Measurements from ENCODE around the gene HOXB3.
A peak's percentile ranks its signal among the peaks of the same experiment; 100 is the strongest.
"Not testable (repeated sequence)": the region's sequence is repeated elsewhere in the genome, so short reads cannot be mapped to it uniquely, and the experiment has no call there.

The HOXB3 gene

DNA sequence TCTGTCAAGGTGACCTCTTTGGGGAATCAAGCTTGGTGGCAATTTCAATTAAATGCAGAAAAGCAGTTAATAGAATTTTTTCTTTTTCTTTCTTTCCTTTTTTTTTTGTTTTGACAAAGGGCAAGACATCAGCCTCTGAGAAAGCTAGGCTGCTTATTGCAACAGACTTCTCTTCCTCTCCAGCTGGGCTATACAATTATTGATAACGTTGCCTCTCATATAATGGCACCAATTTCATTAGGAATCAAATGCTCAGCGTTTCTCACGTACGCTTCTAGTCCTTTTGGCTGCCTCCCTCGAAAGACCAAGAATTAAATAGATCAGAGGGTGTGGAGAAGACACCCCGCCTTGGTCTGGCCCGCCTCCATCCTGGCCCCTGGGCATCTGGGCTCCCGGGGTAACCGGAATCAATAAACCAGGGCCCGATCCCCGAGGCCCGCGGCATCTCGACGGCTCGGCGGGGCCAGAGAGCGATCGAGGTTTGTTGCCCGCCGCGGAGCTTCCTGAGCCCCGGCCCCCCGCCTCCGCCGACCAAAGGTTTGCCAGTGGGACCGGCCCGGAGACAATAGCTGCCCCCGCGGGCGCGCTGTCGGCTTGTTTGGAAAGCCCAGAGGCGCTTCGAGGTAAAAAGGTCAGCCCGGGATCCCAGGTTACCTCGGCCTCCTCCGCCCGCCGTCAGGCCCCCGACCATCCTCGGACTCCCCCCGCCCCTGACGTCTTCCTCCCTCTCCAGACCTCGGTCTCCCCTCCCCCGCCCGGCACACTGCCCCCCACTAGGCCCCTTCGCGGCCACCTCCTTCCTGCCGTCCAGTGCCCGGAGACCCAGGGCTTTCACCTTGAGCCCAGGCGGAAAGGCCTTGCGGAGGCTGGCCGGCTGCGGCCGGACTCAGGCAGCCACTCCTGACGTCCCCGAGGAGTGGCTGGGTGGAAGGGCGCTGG is 63.2 kb downstream of the HOXB3 start:
- peak; percentile 59 for DNase-seq

DNA sequence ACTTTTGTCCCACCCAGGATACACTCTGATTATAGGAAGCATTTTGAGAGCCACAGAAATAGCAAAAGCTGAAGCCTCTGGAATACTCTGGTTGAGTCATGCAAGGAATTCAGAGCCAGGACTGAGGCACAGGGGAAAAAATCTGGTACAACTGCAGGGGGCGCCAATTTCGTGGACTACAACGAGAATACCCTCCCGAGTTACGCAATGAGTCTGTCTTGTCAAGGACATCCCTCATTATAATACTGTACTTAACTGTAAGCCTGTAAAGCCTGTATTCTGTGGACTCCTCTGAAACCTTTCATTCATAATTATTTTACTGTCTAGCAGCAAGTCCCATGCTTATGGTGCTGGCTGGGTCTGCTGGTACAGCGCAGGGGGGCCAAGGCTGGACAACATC is 67.0 kb downstream of the HOXB3 start:
- no peak for DNase-seq

DNA sequence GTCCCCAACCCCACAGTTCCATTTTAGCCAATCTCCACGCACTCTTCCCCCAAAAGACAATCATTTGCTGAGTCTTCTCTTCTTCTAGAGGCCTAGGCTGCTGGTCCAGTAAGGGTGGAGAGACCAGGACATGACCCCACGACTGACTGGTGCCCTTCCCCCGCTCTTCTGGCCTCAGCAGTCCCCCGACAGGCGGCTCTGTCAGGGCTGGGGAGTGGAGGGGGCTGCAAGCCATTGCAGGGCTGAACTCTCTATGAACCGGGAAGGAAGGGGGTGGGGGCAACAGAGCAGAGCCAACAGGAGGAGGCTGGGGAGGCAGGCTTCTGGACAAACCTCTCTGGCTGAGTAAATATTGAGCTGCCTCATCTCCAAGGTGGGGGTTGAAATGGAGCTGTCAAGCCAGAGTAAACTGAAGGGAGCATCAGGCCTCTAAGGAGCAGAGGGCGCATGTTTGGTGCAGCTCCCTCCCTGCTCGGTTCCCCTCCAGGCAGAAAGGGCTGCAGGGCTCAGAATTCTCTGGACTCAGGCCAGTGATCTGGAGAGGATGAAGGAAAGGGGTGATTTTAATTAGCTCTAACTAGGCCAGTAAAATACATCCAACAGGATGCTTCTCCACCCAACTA is 67.9 kb downstream of the HOXB3 start:
- DNase-seq, result peak; percentile 72

DNA sequence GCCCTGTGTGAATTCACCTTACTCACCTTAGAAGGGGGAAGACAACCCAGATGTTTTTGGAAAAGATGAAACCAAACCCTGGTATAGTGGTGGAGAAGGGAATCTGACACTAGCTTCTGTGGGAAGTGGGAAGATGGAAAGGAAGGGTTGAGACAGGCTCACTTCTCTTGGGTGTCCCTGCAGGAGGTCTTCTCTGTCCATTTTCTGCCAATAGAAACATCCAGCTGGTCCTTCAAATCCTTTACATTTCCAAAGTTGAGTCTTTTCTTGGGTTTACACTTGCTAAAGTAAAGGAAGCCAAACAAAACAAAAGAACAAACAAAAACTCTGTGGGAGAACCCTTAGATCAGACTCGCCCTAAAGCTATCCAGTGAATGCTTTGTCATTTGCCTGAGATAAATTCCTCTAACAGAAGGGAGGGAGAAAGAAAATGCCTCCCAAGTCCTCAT is 69.4 kb downstream of the HOXB3 start:
- DNase-seq, result no peak

DNA sequence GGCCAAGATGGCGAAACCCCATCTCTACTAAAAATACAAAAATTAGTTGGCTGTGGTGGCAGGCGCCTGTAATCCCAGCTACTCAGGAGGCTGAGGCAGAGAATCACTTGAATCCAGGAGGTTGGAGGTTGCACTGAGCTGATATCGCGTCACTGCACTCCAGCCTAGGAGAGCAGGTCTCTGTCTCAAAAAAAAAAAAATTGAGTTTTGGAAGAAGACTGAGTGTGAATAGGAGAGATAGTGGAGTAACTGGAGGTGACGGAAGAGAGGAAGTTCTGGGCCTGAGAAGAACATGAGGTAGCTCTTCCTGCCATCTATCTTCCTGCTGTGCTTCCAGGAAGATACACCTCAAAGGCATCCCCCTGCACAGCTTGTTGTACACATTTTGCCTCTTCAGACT is 70.6 kb downstream of the HOXB3 start:
- DNase-seq, result no peak

DNA sequence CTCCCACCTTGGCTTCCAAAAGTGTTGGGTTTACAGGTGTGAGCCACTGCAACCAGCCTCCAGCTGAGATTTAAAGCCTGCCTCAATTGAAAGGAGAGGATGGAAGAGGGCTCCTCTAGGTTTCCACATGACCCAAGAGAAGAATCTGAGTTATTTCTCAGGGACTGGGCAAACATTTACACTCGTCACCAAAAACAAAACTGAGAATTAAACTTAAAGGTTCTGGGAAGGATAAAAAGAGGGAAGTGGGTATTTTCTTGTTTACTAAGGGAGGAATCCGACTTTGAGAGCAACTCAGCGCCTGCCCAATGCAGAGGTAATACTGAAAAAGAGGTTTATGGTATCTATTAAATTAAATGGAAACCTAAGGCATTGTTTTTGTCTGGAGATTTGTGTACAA is 72.6 kb downstream of the HOXB3 start:
- DNase-seq, result no peak

DNA sequence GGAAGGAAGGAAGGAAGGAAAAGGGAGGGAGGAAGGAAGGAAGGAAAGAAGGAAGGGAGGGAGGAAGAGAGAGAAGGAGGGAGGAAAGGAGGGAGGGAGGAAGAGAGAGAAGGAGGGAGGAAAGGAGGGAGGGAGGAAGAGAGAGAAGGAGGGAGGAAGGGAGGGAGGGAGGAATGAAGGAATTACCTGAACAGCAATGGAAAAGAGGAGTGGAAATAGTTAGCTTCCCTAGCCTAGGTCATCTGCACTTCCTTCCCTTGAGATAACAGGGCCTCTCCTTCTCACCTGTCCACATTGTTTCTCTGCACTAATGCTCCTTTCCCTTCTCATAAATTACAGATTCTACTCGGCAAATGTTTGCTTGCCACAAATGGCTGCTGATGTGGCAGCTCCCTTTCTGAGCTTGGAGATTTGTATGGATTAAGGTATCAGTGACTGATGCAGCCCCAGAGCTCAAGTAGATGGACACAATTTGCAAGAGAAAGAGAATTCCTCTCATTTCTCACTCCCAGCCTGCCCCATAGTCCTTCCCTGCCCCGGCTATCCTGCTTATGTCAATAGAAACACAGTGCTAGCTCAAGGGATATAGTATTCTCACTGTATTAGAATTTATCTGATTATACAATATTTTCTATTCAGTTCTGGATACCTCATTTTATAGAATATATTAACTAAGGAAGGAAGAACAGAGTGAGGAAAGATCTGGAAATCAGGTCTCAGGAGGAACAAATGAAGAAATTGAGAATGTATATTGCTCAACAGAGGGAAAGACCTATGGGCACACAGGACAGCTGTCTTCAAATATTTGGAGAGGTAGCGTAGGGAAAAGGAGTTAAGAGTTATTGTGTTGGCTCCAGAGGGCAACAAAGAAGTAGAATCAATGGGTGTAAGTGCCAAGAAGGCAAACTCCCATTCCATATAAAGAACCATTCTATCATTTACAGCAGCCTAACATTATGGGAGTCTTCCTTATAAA is 73.8 kb downstream of the HOXB3 start:
- no peak for DNase-seq

DNA sequence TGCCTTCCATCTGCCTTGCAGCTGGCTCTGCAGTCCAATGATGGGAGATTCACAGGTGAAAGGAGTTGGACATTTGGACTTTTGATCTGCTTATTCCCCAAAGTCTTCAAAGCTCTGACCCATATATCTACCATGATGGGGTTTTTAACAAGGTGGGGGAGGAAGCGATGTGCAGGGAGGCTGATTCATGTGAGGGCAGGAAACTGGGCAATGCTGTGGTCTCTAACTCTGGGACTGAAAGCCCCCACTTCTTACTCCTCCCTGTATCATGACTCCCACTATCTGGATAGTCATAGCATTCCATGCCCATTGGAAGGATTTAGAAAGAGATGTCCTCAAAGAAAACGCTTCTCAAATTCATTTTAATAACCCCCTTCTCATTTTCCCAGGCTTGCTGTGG is 75.6 kb downstream of the HOXB3 start:
- no peak for DNase-seq

DNA sequence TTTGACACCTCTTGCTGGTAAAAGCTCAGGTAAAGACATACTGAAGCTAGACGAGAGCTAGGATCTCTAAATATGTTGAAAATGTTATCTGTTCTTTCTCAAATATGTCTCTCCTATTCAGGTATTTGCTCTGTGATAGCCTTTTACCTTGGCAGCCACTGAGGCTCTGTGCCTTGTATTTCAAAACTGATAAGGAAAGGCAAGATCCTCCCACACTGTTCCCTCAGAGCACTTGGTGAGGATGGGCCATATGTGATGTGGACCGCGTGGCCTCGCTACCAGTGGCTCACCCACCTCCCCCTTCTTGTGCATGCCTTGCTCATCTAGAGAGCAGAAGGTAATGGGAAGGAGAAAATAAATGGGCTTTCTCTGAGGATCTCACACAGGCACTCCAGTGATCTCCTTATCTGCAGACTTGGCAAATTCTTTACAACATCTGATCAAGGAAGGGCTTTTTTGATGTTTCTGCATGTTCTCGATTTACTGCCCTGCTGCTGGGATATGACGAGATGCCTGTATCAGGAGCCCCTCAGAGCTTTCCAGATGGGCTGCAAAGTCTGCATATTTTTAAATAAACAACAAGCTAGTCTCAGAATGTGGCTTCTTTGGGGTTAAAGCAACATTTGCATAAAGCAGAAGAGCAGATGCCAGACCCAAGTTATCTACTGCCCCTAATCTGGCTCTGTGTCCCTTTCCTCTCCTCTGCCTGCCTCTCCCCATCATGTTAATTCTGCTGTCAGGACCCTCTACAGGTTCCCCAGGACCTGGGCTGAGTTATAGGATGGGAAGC is 76.2 kb downstream of the HOXB3 start:
- no peak for DNase-seq

DNA sequence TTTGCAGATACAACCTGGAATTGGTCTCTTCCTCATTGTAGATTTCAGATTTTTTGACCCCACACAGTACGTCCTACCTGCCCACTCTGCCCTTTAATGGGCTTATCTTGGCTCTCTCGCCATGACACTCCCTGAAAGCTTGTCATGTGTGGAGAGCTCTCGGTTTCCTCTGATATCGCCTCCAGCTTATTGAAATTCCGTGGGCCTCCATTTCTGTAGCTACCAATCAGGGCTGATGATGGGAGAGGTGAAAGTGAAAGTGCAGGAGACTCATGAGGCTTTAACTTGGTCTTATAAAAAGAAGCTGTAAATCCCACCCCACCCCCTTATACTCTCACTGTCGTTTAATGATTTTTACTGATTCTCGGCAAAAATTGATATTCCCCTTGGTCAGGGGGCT is 76.9 kb downstream of the HOXB3 start:
- DNase-seq, result no peak

DNA sequence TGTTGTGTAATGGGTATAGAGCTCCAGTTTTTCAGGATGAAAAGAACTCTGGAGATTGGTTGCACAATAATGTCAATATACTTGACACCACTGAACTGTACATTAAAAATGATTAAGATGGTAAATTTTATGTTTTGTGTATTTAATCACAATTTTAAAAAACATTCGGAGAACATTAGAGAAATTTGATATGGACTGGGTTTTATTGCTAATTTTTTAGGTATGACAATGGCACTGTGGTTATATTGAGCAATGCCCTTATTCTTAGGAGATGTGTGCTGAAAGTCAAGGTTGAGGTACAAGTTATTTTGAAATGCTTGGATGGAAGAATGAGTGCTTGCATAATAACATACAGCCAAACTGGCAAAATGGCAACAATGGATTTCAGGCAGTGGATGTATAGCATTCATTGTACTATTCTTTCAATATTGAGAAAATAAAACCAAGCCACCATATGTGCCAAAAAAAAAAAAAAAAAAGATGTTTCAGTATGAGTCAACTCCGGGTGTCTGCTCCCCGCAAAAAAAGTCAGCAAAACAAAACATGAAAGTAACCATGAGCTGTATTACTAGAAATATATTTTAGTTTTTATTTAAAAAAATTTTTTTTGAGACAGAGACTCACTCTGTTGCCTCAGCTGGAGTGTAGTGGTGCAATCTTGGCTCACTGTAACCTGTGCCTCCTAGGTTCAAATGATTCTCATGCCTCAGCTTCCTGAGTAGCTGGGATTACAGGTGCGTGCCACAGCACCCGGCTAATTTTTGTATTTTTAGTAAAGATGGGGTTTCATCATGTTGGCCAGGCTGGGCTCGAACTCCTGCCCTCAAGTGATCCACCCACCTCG is 79.1 kb downstream of the HOXB3 start:
- DNase-seq, result no peak

DNA sequence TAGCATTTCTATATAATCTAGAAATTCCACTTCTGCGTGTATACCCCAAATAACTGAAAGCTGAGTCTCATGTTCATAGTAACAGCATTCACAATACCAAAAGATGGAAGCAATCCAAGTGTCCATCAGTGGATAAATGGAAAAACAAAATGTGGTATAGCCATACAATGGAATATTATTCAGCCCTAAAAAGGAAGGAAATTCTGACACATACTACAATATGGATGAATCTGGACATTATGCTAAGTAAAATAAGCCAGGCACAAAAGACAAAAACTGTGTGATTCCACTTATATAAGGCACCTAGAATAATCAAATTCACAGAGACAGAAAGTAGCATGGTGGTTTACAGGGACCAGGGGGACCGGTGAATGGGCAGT is 79.7 kb downstream of the HOXB3 start:
- DNase-seq, result no peak

DNA sequence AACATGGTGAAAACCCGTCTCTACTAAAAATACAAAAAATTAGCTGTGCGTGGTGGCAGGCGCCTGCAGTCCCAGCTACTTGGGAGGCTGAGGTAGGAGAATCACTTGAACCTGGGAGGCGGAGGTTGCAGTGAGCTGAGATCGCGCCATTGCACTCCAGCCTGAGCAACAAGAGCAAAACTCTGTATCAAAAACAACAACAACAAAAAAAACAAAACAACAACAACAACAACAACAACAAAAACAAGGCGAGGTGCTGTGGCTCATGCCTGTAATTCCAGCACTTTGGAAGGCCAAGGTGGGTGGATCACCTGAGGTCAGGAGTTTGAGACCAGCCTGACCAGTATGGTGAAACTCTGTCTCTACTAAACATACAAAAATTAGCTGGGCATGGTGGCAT is 80.3 kb downstream of the HOXB3 start:
- DNase-seq, result not testable (repeated sequence)

DNA sequence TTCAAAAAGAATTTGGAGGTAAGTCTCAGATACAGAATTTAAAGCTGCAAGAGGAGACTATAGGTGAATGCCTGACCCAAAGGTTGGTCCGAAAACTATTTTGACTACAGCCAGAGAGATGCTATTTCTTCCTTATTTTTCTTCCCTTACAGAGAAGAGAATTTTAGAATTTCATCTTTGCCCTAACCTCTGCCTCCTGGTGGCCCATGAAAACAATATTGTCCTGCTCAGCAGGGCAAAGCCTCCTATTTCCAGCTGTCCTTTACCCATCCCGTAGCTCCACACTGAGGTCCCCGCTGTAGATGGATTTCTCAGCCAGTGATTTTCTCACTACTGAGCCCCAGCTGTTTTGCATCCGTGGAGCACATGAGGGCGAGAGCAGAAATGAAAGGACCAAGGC is 83.8 kb downstream of the HOXB3 start:
- DNase-seq, result no peak

DNA sequence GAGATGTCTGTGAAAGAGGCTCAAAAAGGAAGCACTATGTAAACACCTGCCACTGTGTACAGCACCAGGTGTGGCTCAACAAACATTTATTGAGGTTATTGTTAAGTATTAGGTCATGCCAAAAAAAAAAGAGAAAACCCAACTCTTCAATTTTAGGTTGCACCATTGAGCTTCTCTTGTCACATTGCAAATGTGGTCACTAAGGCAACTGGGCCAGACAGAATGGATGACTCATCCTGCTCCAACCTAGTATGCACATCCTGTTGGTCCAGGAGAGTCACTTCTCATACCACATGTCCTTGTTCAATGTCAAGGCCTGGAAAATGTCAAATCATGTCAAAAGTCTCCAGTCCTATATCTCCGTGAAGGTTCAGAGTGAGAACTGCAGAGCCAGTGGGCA is 84.3 kb downstream of the HOXB3 start:
- no peak for DNase-seq

DNA sequence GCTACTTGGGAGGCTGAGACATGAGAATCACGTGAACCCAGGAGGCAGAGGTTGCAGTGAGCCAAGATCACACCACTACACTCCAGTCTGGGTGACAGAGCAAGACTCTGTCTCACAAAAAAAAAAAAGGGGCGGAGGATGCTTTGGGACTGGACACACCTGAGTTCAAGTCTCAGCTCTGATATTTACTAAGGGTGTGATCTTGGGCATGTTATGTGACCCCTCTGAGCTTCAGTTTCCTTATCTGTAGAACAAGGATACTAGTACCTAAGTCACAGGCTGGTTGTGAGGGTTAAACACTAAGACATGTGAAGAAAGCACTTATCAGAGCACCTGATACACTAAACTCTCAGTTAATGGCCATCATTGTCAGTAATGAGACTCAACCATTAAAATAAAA is 85.1 kb downstream of the HOXB3 start:
- DNase-seq, result no peak

DNA sequence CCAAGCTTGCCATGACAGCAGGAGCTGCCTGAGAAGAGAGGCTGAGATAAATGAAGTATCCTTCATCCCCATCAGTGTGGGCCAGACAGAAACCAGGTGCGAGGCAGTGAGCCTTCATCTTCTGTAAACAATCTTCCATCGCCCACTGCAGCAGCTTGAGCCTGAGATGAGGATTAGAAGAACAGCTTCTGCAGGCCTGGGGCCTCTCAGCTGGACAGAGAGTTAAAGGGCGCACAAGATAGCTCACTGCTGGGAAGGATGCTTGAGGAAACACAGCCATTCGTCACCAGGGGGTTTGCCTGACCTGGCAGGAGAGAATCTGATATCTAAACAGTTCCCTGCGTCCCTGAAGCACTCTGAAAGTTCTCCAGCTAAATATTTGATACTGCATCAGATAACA is 86.3 kb downstream of the HOXB3 start:
- DNase-seq, result no peak

DNA sequence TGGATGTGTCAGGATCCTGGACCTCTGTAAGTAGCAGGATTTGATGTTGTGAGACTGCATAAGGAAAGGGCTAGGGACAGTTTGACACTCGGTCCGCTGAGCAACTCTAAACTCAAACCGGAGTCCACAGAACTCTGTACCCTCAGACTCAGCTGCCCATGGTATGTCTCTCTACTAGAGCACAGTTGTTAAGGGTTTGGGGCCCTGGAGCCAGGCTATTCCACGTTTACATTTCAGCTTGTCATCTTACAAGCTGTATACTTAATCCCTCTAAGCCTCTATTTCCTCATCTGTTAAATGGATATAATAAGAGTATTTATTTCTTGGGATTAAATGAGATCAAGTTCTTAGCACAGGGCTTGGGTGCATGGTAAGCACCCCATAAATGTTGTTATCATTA is 87.1 kb downstream of the HOXB3 start:
- no peak for DNase-seq

DNA sequence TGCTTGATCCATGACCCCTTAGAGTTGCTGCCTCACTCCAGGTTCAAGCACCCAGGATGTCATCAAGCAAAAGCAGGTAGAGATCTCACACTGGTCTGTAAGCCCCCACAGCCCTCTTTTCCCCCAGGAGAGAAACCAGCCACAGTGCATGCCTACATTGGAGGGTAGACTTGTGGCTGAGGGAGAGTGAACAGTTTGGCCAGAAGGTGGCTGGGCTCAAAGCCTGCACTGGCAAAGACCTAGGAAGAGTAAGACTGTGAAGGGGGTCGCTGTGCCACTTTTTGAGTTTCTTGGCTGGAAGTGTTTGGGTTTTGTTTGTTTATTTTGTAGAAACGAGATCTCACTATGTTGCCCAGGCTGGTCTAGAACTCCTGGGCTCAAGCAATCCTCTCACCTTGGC is 87.7 kb downstream of the HOXB3 start:
- DNase-seq, result no peak

DNA sequence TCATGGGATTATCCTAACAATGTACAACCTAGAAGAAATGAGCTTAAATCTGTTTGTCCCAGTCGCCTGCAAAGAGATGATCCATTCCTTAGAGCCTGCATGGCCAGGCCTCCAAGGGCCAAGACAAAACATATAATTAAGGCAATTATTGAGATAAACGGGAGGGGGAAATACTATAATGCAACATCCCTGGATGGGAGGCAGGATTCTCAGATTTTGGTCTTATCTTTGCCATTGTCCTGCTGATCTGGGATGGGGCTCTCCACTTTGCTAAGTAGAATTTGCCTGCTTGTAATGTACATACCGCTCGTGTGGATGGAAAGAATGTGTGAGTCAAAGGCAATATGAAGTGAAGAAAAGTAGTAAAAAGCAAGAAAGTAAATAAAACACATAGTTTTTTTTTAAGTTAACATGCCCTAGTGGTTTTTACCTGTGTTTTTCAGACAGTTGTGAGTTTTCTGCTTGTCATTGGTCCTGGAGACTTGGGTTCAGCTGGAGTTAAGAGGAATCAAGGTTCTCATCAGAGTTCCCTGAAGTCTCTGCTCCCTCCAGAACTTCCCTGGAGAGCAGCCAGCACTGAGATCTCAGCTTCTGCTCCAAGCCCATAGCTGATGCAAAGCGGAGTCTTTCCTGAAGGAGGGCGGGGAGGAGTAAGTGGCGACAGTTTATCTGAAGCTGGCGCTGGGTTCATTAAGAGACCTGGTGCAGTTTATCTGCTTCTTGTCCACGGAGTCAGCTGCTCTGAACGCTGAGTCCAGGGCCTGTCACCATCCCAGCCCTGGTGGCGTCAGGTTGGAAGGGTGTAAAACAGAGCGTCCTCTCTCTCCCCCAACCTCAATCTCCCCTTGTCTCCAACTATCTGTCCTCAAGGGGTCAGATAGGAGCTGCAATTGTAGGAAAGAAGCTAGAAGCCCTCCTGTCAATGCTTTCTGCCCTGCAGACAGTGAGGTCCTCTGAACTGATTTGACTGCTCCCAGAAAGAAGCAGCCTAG is 89.3 kb downstream of the HOXB3 start:
- peak; percentile 55 for DNase-seq
